Stimulated activated CD4-positive, alpha-beta T cell treated with anti-CD3 and anti-CD28 coated beads, Interleukin-4, amount 100 ng/mL, for 24 hours (primary cell): Measurements from ENCODE around the gene TSSK1B.
"Not testable (repeated sequence)": the region's sequence is repeated elsewhere in the genome, so short reads cannot be mapped to it uniquely, and the experiment has no call there.

Experiments used
- DNase-seq: peaks from one replicate; pipeline ENCODE4 v3.0.0-alpha.2; 2020

TSSK1B gene

GRCh38 chr5:113434889-113435288, at the start of gene TSSK1B:
Gene TSSK1B, minus strand, starts transcription at chr5:113434989. Its CDS starts 150 bp downstream, at chr5:113434839.
- DNase-seq = no peak

GRCh38 chr5:113480243-113480642, 45.5 kb upstream of the TSSK1B start:
- no peak for DNase-seq

GRCh38 chr5:113478691-113479090, 43.9 kb upstream of the TSSK1B start:
- no peak for DNase-seq

- no peak for DNase-seq
Observed at GRCh38 chr5:113474100-113474728, 39.4 kb upstream of the TSSK1B start.

GRCh38 chr5:113463032-113463431, 28.2 kb upstream of the TSSK1B start:
- no peak for DNase-seq

GRCh38 chr5:113457106-113457505, 22.3 kb upstream of the TSSK1B start:
- DNase-seq = not testable (repeated sequence)

GRCh38 chr5:113452941-113453340, 18.2 kb upstream of the TSSK1B start:
- DNase-seq = no peak

- DNase-seq = no peak
Observed at GRCh38 chr5:113451797-113452196, 17.0 kb upstream of the TSSK1B start.

- DNase-seq = no peak
Observed at GRCh38 chr5:113450929-113451328, 16.1 kb upstream of the TSSK1B start.

- no peak for DNase-seq
Observed at GRCh38 chr5:113450462-113450861, 15.7 kb upstream of the TSSK1B start.

GRCh38 chr5:113448252-113448651, 13.5 kb upstream of the TSSK1B start:
- no peak for DNase-seq

- DNase-seq = no peak
Observed at GRCh38 chr5:113447498-113448050, 12.8 kb upstream of the TSSK1B start.

- no peak for DNase-seq
Observed at GRCh38 chr5:113446358-113446927, 11.7 kb upstream of the TSSK1B start.

GRCh38 chr5:113437111-113437510, 2.3 kb upstream of the TSSK1B start:
- DNase-seq = no peak

- no peak for DNase-seq
Observed at GRCh38 chr5:113435575-113435974, 786 bp upstream of the TSSK1B start.

GRCh38 chr5:113433862-113434612, 752 bp downstream of the TSSK1B start:
- DNase-seq = no peak

- no peak for DNase-seq
Observed at GRCh38 chr5:113433071-113433470, 1.7 kb downstream of the TSSK1B start.

- no peak for DNase-seq
Observed at GRCh38 chr5:113427871-113428574, 6.8 kb downstream of the TSSK1B start.

- no peak for DNase-seq
Observed at GRCh38 chr5:113425909-113426308, 8.9 kb downstream of the TSSK1B start.

GRCh38 chr5:113421693-113422092, 13.1 kb downstream of the TSSK1B start:
- DNase-seq = no peak

- no peak for DNase-seq
Observed at GRCh38 chr5:113405530-113405929, 29.3 kb downstream of the TSSK1B start.

- no peak for DNase-seq
Observed at GRCh38 chr5:113404269-113404668, 30.5 kb downstream of the TSSK1B start.

- not testable (repeated sequence) for DNase-seq
Observed at GRCh38 chr5:113397986-113398385, 36.8 kb downstream of the TSSK1B start.
